Activated CD8-positive, alpha-beta memory T cell treated with anti-CD3 and anti-CD28 coated beads for 4 hours (primary cell): ENCODE results near the gene ASIC1.

ENCODE experiments used
- DNase-seq, 2 donors: peaks; one replicate each; pipeline ENCODE4 v3.0.0-alpha.2; 2020; ENCODE audit warnings: low read depth in 2 of 2

ASIC1 gene

GRCh38 chr12:50107416-50108268 lies 50.2 kb downstream of the ASIC1 start:
- no peak for DNase-seq

DNA sequence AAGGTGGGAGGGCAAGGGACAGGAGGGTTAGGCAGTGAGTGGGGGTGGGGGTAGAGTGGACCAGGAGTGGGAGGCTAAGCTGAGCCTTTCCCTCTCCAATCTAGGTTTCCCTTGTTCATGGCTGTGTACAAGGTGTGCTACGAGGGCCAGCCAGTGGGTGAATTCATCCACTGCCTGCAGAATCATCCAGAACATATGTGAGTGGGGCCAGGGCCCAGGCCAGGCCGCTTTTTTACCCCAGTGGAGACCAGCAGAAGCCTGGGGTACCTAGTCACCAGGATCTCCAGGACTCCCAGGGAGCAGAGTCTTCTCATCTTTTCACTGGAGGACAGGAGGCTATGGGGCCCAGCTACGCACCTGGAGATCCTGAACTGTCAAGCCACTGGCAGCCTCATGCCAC lies 51.9 kb downstream of the ASIC1 start:
- no peak for DNase-seq

DNA sequence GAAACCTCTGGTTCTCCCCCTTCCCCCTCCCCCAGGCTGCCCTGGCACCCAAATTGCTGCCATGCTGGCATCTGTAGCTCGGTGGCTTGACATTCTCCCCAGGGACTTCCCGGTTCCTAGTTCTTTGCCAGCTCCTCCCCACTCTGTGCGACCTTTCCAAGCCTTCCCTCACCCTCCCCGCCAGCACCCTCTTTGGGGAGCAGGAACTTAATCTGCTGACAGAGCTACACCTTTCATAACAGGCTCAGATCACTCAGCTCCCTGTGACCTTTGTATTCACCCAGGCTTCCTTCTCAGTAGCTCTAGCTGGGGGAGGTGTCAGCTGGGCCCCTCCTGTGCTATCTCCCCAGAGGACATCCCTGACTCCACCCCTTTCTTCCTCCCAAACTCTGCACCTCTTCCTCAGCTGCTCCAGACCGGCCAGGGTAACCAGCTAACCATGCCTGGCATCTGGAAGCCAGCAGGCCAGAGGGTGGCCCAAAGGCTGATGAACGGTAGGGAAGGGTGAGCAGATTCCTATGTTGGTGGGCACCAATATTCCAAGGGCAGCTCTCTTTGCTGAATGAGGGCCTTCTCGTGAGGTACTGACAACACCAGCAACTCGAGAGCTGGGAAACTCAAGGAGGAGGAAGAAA lies 52.8 kb downstream of the ASIC1 start:
- DNase-seq = no peak

- no peak for DNase-seq
Observed at GRCh38 chr12:50110762-50111351, 53.5 kb downstream of the ASIC1 start.

GRCh38 chr12:50111395-50111692 lies 53.9 kb downstream of the ASIC1 start:
- DNase-seq = no peak

DNA sequence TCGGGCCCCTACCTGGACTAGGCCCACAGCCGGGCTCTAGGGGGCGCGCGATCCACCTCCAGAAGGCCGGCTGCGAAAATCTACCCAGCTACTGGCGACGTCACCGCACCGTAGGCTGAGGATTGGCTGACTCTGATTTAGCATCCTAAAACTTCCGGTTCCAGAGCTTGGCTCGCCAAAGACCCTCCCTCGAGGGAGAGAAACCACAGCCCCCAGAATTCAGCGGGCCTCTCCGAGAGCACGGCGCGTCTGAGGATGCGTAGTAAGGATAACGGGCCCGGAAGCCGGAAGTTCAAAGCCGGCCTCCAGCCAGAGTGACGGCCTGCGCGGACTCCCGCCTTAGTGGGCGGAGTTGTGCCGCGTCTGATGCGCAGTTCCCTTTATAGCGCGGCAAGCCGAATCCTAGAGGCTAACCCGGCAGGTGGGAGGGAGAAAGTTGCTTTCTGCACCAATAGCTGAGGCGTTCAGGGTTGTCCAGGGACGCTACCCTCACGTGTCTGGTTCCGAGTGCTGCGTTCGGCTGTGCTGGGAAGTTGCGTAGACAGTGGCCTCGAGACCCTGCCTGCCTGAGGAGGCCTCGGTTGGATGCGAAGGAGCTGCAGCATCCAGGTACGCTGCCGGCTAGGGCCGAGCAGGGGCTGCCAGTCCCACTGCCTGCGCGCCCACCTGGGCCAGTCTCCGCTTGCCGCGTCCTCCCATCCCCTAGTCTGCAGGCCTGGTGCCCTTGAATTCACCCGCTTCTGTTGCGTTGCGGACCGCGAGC lies 54.5 kb downstream of the ASIC1 start, which contains the start of gene COX14:
Gene COX14, plus strand, starts transcription at position 544 of the 763 bp plus-strand sequence. CDS start 7,808 bp downstream, outside the sequence.
- DNase-seq = peak; percentile 98 to 99

DNA sequence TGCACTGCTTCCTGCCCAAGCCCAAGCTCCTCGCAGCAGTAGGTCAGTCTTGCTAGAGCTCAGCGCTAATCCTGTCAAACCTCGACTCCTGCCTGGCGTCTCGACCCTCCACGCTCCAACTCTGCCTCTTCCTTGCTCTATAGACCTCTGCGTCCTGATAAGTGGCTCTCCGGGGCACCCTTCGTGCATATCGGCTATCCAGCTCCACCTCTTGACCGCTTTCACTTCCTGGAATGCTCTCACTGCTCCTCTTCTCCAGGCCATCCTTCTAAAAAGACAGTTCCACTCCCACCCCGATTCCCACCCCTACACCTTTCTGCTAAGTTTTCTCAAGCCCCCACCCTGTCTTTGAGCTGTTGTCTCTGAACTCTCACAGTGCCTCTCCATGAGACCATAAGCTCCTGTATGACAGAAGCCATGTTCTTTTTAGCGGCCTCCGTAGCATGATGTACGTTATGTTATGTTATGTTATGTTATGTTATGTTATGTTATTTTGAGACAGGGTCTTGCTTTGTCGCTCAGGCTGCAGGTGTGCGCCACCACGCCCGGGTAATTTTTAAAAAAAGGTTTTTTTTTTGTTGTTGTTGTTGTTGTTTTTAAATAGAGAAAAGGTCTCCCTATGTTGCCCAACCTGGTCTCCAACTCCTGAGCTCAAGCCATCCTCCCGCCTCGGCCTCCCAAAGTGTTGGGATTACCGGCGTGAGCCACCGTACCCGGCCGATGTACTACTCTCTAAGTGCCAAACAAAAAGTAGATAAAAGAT lies 55.2 kb downstream of the ASIC1 start:
- peak in 1 of 2 donors; percentile 13 for DNase-seq

- no peak for DNase-seq
Observed at GRCh38 chr12:50117057-50117622, 59.7 kb downstream of the ASIC1 start.

- DNase-seq = no peak
Observed at GRCh38 chr12:50119387-50119786, 62.0 kb downstream of the ASIC1 start.

DNA sequence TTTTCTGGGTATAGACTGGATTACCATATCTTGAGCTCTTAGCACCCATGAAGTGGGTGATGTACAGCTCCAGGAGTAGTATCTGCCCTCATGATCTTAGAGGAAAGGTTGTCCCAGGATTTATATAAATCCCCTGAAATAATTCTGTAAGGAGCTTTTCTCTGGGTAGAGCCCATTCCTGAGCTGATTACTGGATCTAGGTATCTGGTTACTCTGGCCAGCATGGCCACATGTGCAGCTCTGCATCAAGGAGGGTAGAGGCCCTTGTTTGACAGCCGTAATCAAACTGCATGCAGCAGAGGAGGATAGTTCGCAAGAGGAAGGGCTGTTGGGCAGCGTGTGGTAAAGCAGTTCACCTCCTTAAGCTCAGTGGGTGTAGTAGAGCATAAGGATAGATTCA lies 63.1 kb downstream of the ASIC1 start:
- DNase-seq = no peak

DNA sequence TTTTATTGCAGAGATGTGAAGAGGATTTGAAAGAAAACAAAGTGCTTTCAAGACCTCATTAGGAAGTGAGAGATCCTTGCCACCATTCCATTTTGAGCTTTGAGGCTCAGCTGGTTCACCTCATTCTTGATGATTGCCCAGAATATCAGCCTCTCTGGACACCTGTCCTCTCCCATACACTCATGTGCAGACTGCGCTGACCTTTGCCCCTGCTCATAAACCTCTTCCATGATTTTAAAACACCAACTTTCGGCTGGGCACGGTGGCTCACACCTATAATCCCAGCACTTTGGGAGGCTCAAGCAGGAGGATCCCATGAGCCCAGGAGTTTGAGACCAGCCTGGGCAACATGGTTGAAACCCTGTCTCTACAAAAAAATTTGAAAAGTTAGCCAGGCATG lies 63.6 kb downstream of the ASIC1 start:
- DNase-seq = no peak

DNA sequence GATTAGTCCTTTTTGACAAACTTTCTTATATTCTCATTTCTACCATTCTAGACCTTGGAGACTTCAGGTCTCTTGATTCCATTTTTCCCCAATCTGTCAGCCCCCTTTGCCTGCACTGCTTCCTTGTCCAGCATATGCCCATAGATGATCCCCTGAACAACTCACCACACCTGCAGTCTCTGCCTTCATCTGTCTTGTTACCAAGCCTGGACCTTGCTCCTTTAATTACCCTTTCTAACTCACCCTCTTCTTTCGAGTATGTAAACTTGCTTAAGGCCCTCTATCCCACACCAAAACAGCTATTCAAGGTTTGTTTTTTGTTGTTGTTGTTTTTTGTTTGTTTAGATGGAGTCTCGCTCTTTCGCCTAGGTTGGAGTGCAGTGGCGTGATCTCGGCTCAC lies 64.2 kb downstream of the ASIC1 start:
- DNase-seq = no peak

GRCh38 chr12:50123203-50123602 lies 65.8 kb downstream of the ASIC1 start:
- DNase-seq = no peak

DNA sequence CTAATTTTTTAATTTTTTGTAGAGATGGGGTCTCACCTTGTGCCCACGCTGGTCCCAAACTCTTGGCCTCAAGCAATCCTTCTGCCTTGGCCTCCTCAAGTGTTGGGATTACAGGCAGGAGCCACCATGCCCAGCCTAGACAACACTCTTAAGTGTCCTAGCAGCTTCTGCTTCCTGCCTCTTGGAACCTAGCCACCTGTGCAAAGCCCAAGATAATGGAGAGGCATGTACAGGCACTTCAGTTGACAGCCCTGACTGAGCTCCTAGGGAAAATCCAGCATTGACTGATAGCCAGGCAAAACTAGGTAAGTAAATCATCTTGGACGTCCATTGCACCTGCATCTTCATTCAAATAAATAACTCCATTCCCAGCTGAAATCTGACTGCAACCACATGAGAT lies 70.2 kb downstream of the ASIC1 start:
- DNase-seq = no peak

DNA sequence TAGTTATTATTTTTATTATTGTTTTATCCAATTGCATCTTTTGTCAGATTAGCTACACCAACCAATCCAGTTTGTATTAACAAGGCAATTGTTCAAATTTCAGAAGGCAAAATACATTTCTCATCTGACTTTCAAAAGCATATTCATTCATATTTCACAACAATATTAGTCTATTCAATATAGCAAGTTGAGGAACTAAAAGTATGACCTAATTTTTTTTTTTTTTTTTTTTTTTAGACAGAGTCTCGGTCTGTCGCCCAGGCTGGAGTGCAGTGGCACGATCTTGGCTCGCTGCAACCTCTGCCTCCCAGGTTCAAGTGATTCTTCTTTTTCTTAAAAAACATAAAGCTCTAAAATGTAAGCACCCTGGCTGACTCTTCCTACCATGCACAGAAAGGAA lies 71.9 kb downstream of the ASIC1 start:
- DNase-seq = no peak

- no peak for DNase-seq
Observed at GRCh38 chr12:50132505-50133135, 75.2 kb downstream of the ASIC1 start.
